NCI-H748 (cell line): ENCODE data around the gene PCK1.

Source experiments
- DNase-seq: peaks from one replicate; lab custom pipeline; 2025; ENCODE audit not compliant: unreplicated experiment; lab: John Stamatoyannopoulos, UW

The PCK1 gene

DNA sequence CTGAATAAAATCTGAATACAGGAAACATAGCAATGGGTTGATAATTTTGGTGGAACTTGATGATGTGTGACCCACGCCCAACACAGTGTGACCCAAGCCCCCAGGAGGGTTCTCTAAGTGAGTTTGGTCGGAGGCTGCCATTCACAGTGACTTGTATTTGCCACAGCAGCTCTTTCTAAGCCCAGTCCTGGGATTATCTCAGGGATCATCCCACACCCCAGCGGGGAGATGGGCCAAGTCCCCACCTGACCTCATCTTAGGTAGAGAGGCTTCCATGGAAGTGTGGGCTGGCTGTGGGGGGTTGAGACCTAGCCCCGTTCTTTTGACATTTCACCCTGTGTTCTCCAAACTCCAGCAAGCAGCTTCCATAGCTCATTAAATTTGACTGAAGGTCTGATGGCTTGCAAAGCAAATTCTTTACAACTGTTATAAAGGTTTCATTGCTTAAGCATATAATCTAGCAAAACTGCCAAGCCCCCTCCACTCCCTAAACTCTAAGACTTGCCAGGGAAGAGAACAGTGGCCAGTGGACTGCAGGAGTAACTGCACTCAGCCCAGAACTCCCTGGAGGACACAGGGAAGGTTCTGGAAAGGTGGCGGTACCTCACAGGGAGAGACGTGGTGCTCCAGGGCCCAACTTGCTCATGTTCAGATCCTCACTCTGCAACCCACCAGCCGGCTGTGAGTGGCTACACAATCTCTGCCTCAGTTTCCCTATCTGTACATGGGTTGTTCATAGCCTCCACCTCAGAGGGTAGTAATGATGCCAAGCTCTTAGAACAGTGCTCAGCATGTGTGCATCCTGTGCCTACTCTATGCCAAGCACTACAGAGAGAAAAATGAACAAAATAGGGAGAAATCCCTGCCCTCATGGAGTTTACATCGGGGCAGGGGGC is 1.0 kb upstream of the PCK1 start:
- no peak for DNase-seq

DNA sequence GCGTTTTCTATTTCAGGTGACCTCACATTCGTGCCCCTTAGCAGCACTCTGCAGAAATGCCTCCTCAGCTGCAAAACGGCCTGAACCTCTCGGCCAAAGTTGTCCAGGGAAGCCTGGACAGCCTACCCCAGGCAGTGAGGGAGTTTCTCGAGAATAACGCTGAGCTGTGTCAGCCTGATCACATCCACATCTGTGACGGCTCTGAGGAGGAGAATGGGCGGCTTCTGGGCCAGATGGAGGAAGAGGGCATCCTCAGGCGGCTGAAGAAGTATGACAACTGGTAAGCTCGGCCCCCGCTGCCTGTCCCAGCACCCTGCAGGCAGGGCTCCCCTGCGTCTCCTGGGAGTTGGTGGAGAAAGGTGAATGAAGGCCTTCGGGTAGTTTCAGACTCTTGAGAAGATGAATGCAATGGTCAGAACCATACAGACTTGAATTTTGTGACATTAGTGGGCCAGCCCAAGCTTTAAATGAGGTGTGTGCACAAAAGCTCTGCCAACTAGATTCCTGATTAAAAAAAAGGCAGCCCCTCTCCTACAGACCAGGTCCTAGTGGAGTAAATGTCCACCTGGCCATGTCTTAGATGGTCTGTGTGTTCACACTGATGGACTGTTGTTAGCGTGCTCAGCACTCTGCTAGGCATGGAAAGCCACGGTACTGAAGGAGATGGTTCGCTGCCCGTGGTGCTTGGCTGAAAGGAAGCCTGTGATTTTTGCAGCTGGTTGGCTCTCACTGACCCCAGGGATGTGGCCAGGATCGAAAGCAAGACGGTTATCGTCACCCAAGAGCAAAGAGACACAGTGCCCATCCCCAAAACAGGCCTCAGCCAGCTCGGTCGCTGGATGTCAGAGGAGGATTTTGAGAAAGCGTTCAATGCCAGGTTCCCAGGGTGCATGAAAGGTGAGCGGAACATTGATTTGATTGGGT is 708 bp downstream of the PCK1 start:
- DNase-seq: no peak

DNA sequence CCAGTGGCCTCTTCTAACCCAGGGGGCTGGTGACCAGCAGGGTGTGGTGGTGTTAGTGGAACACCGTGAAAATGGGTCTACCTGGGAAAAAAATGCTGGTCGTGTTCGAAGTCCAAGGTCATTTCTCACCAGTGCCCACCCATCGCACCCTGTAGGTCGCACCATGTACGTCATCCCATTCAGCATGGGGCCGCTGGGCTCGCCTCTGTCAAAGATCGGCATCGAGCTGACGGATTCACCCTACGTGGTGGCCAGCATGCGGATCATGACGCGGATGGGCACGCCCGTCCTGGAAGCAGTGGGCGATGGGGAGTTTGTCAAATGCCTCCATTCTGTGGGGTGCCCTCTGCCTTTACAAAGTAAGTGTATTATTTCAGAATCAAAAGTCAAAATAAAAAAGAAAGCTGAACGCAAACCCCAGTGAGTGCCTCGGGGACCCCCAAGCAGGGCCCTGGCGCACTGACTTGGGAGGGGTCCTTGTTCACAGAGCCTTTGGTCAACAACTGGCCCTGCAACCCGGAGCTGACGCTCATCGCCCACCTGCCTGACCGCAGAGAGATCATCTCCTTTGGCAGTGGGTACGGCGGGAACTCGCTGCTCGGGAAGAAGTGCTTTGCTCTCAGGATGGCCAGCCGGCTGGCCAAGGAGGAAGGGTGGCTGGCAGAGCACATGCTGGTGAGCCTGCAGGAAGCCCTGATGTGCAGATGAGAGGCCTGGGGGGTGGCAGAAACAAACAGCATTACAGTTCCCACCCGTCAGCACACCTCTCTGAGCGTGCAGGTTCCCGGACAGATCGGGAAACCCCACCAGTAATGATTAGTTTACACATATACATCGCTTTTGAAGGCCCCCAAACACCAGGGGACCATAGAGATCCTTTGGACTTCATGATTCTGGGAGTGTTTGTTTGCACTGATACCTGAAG is 1.9 kb downstream of the PCK1 start:
- DNase-seq: no peak

DNA sequence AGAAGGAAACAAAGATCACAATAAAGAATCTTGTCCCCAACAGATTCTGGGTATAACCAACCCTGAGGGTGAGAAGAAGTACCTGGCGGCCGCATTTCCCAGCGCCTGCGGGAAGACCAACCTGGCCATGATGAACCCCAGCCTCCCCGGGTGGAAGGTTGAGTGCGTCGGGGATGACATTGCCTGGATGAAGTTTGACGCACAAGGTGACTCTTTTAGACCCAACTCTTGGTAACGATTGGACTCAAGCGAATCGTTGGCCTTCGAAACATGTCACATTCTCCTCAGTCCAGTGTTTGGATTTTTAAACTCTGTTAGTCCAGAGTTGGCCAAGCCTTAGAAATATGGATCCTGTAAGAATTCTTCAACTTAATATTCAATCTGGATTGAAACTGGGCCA is 2.6 kb downstream of the PCK1 start:
- no peak for DNase-seq

DNA sequence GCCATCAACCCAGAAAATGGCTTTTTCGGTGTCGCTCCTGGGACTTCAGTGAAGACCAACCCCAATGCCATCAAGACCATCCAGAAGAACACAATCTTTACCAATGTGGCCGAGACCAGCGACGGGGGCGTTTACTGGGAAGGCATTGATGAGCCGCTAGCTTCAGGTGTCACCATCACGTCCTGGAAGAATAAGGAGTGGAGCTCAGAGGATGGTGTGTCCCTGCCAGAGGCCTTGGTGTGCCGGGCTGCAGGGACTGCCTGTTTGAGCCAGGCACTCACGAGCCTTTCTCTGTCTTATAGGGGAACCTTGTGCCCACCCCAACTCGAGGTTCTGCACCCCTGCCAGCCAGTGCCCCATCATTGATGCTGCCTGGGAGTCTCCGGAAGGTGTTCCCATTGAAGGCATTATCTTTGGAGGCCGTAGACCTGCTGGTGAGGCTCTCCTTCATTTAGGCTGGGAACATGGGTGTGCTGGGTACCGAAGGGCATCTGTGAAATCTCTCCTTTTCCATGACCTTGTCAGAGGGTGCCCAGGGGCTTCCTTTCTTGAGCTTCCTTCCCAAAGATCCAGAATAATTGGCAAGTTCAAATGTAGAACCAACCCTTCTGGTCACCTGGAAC is 3.4 kb downstream of the PCK1 start:
- no peak for DNase-seq

DNA sequence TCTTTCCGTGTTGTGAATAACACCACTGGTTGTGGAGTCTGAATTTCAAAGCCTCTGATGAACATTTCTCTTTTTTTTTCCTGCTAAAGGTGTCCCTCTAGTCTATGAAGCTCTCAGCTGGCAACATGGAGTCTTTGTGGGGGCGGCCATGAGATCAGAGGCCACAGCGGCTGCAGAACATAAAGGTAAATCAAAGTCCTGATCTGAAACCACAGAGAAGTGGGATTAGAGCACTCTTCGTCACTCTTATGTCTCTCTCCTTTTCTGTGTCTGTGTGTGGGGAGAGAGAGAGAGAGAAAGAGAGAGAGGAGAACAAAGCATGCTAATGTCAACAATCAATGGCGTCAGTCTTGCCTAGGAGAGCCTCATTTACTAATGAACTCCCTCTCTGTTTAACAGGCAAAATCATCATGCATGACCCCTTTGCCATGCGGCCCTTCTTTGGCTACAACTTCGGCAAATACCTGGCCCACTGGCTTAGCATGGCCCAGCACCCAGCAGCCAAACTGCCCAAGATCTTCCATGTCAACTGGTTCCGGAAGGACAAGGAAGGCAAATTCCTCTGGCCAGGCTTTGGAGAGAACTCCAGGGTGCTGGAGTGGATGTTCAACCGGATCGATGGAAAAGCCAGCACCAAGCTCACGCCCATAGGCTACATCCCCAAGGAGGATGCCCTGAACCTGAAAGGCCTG is 4.2 kb downstream of the PCK1 start:
- DNase-seq: no peak

DNA sequence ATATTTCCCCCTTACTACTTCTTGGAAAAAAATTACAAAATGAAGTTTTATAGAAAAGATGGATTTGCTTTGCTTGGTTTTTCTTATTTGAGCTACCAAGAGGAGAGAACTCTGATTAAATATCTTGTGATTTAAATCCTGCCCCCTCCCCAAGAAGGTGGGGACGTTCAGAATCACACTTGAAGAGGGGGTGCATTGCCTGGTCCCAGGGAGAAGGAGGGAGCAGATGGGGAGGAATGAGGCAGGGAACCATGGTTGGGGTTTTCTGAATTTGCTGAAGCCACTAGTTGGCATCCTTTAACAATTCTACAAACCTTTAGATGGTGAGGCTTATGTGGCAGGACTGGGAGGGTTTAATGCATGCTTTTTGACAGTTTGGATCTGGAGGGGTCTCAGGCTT is 5.5 kb downstream of the PCK1 start:
- DNase-seq: no peak

DNA sequence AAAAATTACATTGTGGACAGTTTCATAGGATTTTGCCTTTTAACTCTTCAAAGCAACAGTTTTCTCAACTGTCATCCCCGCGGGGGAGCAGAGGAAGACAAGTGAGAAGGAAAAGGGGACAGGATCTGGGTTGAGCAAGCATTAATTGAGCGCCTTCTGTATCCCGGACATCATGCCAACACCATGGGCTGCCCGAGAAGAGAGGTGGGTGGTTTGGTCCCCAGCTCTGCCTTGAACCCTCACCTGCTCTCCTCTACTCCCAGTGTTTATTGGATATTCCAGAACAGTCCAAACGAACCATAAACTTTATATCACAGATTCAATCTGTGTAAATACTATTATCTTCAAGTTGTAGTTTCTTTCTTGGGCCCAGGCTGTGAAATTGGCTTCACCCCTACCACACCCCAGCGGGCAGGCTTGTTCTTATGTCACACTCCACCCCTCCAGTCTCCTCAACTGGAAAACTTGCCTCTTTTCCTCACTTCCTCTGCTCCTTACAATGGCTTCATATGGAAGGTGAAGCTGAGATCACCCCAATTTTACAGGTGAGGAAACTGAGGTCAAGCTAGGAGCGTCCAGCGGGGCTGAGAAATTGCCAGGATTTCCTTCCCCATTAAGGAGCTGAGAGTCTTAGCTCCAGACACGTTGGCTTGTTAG is 6.0 kb downstream of the PCK1 start:
- no peak for DNase-seq

DNA sequence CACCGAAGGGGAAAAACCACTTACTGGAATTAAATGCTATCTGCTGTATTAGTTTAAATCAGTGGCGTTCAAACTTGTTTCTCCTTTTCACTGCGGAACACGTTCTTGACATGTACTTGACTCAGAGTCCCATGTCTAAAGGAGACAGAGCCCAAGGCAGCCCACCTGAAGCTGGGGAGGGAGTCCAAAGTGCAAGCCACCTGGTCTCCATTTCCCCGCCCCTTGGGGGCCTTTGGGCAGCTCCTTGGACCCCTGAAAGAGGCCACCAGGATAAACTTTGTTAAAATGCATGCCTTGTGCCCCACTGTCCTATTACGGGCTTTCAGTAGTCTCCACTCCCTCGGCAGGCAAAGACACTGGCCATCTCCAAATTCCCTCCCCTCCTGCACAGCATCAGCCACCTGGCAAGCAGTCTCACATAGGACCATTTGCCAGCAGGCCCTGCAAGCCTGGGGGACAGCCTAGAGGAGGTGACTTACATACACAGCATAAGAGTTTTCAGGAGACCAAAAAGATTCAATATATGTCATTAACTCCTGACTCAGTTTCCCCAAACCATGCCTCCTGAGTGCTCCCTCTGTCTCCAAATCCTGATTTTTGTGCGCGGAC is 6.7 kb downstream of the PCK1 start:
- no peak for DNase-seq

DNA sequence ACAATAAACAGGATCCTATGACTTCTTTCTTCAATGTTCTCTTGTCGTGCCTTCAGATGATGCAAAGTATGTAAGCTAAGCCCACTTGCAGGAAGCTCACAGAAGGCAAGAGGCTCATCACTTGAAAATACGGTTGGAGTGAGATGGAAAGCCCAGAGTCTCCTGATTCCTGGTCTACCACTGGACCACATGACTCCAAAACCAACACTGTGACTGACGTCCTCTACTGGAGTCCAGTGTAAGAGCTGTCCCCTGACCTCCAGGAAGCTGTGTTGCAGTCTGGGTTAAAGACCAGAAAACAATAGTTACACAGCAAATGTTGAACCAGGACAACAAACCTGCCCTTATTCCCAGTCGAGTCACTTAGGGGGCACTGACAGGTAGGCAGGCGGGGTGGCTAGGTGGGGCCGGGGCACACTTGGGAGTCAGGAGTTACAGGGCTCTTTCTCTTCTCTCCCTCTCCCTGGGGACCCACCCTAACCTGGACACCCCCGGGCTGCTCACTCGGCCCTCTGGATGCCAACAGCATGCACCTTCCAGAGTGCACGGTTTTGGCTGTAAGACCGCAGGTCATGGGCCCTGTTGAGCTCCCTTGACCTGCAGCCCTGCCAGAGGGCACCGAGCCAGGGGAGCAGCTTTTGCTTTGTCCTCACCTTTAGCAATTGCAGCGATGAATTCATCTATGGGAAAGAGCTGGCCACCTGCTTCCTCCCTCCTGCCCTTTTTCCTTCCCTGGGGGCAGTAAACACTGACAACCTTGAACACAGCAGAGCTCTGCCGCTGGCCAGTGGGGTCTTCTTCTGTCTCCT is 7.4 kb downstream of the PCK1 start:
- DNase-seq: peak; percentile 54

DNA sequence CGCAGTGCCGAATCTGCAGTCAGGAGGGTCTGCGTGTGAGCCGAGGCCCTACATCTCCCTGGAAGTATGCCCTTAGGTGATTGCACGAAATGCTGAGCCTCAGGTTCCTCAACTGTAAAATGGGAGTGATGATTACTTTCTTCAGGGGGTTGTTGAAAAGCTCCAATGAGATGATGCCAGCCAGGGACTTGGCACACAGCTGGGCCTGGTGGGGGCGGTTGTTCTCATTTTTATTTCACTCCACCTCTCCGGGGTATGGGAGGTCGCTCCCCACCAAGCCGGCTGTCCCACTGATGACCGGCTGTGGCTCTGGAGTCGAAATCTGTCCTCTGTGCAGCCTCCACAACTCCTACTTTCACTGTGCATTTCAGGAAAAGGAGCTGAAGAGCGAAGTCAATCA is 8.1 kb downstream of the PCK1 start:
- DNase-seq: no peak

DNA sequence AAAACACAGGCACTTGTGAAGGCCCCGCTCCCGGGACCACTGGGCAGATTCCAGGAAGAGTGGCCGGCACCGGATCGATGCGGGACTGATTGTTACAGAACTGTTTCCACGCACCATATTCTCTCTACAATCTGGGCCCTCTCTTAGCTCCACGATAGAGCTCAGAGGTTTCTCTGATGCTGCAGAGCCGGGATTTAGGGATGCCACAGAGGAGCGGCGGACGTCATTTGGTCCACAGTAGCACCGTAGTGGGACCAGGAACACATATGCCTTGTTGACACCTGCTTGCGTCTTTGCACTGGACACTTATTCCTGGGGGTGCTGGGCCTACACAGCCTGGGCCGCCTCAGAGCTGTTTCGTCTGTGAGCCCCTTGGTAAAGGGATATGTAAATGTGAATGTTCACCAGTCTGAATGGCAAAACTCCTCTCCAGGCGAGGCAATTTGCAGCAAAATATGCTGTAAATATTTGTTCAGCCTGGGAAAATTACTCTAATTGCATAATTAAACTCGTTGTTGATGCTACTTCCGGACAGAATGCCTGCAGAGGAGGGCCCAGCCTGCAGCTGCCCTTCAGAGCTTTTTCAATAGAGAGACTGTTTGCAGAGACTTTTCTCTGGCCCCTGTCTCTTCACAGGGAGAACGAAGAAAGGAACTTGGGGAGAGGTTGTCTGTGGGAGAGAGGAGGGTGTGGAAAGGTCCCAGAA is 9.4 kb downstream of the PCK1 start:
- DNase-seq: peak; percentile 97

DNA sequence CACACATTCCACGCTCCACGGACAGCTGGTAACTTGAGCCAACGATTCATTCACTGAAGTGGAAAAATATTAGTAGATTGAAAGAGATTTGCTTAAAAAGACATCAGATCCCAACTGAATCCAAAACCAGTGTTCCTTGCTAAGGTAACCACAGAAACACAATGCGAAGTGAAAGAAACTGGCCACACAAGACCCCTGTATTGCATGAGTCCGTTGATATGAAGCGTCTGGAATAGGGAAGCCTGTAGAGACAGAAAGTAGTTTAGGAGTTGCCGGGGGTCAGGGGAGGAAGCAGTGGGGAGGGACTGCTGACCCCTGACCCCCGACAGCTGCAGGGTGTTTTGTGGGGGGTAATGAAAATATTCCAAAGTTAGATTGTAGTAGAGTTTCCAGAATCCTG is 10.0 kb downstream of the PCK1 start:
- DNase-seq: peak; percentile 74

DNA sequence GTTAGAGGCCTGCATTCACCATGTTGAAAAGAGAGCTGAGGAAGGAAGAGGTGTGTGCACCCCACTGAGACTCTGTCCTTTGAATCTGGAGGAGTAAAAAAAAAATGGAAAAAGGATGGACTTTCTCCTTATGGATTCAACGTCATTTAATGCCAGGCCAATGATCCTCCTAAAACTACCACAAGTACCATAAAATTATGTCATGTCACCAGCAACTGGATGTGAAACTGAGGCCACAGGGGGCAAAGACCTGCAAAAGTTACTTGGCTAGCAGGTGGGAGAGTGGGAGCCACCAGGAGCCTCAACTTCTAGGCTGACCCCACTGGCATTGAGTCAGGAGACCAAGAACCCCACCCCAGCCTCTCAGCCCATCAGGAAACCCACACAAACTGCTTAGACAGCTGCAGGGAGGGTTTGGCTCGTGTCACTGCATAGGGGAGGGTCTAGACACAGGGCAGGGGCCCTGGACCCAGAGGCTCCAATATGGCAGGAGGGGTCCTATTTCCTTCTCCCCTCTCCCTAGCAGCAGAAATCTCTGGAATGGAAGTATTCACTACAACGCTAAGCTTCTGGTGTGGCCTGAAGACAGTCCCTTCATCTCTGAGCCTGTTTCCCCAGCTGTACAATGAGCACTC is 11.0 kb downstream of the PCK1 start:
- no peak for DNase-seq

DNA sequence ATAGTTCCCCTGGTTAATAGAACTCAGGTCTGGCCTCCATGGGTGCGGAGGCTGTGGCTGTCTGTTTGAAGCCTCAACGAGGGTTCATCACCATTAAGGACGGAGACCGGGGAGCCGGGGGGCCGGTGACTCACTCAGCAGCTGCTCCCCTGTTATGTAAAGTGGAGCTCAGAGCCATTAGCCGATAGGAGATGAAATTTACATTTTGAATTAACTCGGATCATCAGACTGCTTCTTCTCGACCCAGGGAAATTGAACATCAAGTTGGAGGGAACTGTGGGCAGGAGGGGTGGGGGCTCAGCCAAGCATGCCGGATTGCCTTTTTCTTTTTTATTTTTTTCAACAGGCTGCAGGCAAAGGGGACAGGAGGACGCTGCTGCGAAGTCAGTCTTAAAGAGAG is 12.3 kb downstream of the PCK1 start:
- DNase-seq: no peak

DNA sequence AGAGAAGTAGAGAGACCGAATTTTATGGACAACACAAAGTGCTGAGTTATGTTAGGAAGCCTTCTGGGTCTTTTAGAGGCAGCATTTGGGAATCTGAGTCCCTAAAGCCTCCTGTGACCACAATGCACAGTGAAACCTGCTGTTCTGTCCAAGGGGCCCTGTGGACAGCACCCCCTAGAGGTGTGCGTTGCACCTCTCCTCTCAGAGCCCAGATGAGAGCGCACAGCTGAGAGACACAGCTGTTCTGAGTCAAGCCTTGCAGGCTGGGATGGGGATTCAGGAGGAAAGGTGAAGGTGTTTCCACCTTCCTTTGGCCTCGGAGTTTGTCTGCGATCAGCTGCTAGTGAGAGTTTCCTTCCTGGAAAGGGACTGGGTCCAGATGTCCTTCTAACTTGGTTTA is 13.0 kb downstream of the PCK1 start:
- DNase-seq: no peak

DNA sequence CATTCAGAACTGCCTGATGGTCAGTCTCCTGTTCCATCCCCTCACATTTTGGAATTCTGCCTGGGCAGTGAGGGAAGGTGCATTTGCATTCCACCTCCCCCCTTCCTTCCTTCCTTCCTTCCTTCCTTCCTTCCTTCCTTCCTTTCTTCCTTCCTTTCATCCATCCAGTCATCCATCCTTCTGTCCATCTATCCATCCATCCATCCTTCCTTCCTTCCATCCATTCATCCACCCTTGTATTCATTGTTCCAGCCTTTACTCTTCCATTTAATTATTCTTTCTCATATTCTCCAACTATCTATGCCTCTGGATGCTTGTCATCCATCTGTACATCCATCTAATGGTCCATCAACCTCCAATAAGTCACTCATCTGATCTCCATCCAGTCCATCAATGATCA is 14.0 kb downstream of the PCK1 start:
- no peak for DNase-seq
